ENCODE measurements around the gene CREB5.

CREB5 gene

DNA sequence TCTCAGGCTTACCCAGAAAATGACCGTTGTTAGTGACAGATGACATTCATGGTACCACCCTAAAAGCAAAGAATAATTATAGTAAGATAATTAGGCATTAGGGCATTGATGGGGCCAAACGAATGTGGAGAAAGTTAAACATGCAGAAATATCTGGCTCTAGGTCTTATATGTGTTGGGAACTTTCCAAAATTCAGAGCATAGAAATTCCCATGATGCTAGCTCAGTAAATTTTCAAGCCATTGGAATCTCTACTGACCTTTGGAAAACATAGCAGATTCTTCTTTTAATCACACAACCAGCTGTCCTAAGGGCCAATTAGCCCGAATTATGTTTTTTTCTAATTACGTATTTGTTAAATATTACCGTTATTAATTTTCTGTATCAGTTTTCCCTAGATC, 136.1 kb downstream of the CREB5 start:
- Histone ChIP-seq H3K36me3 (ENCODE audit: insufficient read depth, low read length) (no peaks in the 10 kb centered on the region), H3K4me3 (ENCODE audit: low read depth in 1 of 2, low read length in 2 of 2) (no peak overlapping the region), H3K27me3 (ENCODE audit: insufficient read depth, low read length, poor library complexity) (peaks cover 2% of the 10 kb centered on the region), H3K79me2 (ENCODE audit: insufficient read depth, low read length) (no peaks in the 10 kb centered on the region), H3K4me2 (ENCODE audit: insufficient read depth, low read length) (no peak overlapping the region), H3K9me3 (ENCODE audit: insufficient read depth, low read length, severe bottlenecking) (peaks cover 7% of the 10 kb centered on the region), H3K27ac (ENCODE audit: low read length) (no peak overlapping the region), H2AFZ (ENCODE audit: low read depth, low read length) (no peak overlapping the region), H4K20me1 (ENCODE audit: insufficient read depth, low read length) (no peaks in the 10 kb centered on the region), H3K4me1 (ENCODE audit: insufficient read depth, low read length) (no peaks in the 10 kb centered on the region), H3K9ac (ENCODE audit: low read depth, low read length) (no peak overlapping the region)
- DNase-seq: no peak
- no peak for TF ChIP-seq EZH2 (IDR thresholded peaks at IDR 0.05; ENCODE audit: borderline replicate concordance, low read depth, low read length, severe bottlenecking)
- TF ChIP-seq, protein P1, sequence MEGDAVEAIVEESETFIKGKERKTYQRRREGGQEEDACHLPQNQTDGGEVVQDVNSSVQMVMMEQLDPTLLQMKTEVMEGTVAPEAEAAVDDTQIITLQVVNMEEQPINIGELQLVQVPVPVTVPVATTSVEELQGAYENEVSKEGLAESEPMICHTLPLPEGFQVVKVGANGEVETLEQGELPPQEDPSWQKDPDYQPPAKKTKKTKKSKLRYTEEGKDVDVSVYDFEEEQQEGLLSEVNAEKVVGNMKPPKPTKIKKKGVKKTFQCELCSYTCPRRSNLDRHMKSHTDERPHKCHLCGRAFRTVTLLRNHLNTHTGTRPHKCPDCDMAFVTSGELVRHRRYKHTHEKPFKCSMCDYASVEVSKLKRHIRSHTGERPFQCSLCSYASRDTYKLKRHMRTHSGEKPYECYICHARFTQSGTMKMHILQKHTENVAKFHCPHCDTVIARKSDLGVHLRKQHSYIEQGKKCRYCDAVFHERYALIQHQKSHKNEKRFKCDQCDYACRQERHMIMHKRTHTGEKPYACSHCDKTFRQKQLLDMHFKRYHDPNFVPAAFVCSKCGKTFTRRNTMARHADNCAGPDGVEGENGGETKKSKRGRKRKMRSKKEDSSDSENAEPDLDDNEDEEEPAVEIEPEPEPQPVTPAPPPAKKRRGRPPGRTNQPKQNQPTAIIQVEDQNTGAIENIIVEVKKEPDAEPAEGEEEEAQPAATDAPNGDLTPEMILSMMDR (IDR thresholded peaks at IDR 0.05; ENCODE audit: borderline replicate concordance, extremely low read depth, low read length, poor library complexity, severe bottlenecking): no peak
- ATAC-seq (ENCODE audit: insufficient read depth, low read depth): no peak

GRCh38 chr7:28549998-28550397, 137.7 kb downstream of the CREB5 start:
- Histone ChIP-seq H4K20me1 (ENCODE audit: insufficient read depth, low read length) (no peaks in the 10 kb centered on the region), H2AFZ (ENCODE audit: low read depth, low read length) (no peak overlapping the region), H3K4me3 (ENCODE audit: low read depth in 1 of 2, low read length in 2 of 2) (no peak overlapping the region), H3K4me2 (ENCODE audit: insufficient read depth, low read length) (no peak overlapping the region), H3K27me3 (ENCODE audit: insufficient read depth, low read length, poor library complexity) (peaks cover 6% of the 10 kb centered on the region), H3K9me3 (ENCODE audit: insufficient read depth, low read length, severe bottlenecking) (peaks cover 7% of the 10 kb centered on the region), H3K9ac (ENCODE audit: low read depth, low read length) (no peak overlapping the region), H3K36me3 (ENCODE audit: insufficient read depth, low read length) (no peaks in the 10 kb centered on the region), H3K4me1 (ENCODE audit: insufficient read depth, low read length) (no peaks in the 10 kb centered on the region), H3K27ac (ENCODE audit: low read length) (no peak overlapping the region), H3K79me2 (ENCODE audit: insufficient read depth, low read length) (no peaks in the 10 kb centered on the region)
- DNase-seq: no peak
- TF ChIP-seq, protein P1 (IDR thresholded peaks at IDR 0.05; ENCODE audit: borderline replicate concordance, extremely low read depth, low read length, poor library complexity, severe bottlenecking): no peak
- no peak for TF ChIP-seq EZH2 (IDR thresholded peaks at IDR 0.05; ENCODE audit: borderline replicate concordance, low read depth, low read length, severe bottlenecking)
- no peak for ATAC-seq (ENCODE audit: insufficient read depth, low read depth)

DNA sequence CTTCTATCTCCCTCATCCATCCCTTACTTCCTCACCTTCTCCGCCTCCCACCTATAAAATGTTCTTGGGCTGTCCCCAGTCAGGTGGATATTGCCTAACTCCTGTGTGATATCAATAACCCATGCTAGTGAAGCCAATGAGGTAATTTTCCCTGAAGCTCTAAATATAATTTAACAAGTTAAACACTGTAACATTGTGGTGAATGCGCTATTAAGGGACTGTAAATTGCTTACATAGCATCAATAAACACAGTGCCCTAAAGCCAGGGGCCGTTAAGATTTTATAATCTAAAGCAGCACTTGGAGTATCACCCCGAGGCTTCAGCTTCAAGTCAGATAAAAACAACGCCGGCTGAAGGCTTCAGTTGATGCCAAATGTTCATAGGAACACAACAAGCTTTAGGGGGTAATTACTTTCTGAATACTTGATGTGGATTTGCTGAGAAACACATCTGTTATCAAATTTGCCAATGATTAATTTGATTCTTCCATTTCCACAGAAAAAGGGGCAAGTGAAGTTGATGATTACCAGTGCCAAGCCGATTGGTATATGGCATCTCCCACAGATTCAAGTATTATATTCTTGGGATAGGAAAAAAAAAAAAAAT, 138.4 kb downstream of the CREB5 start:
- Histone ChIP-seq H3K27ac (ENCODE audit: low read length) (no peak overlapping the region), H4K20me1 (ENCODE audit: insufficient read depth, low read length) (no peaks in the 10 kb centered on the region), H3K36me3 (ENCODE audit: insufficient read depth, low read length) (no peaks in the 10 kb centered on the region), H3K4me2 (ENCODE audit: insufficient read depth, low read length) (no peak overlapping the region), H3K9me3 (ENCODE audit: insufficient read depth, low read length, severe bottlenecking) (peaks cover 7% of the 10 kb centered on the region), H3K4me3 (ENCODE audit: low read depth in 1 of 2, low read length in 2 of 2) (no peak overlapping the region), H2AFZ (ENCODE audit: low read depth, low read length) (no peak overlapping the region), H3K27me3 (ENCODE audit: insufficient read depth, low read length, poor library complexity) (peaks cover 6% of the 10 kb centered on the region), H3K4me1 (ENCODE audit: insufficient read depth, low read length) (no peaks in the 10 kb centered on the region), H3K79me2 (ENCODE audit: insufficient read depth, low read length) (no peaks in the 10 kb centered on the region), H3K9ac (ENCODE audit: low read depth, low read length) (no peak overlapping the region)
- ATAC-seq (ENCODE audit: insufficient read depth, low read depth) (no peak), DNase-seq (no peak)
- TF ChIP-seq, protein P1 (IDR thresholded peaks at IDR 0.05; ENCODE audit: borderline replicate concordance, extremely low read depth, low read length, poor library complexity, severe bottlenecking): no peak
- TF ChIP-seq EZH2 (IDR thresholded peaks at IDR 0.05; ENCODE audit: borderline replicate concordance, low read depth, low read length, severe bottlenecking): no peak

Measured in DND-41 (cell line).